Measurements from ENCODE around the gene PPIL6.

Gene PPIL6

DNA sequence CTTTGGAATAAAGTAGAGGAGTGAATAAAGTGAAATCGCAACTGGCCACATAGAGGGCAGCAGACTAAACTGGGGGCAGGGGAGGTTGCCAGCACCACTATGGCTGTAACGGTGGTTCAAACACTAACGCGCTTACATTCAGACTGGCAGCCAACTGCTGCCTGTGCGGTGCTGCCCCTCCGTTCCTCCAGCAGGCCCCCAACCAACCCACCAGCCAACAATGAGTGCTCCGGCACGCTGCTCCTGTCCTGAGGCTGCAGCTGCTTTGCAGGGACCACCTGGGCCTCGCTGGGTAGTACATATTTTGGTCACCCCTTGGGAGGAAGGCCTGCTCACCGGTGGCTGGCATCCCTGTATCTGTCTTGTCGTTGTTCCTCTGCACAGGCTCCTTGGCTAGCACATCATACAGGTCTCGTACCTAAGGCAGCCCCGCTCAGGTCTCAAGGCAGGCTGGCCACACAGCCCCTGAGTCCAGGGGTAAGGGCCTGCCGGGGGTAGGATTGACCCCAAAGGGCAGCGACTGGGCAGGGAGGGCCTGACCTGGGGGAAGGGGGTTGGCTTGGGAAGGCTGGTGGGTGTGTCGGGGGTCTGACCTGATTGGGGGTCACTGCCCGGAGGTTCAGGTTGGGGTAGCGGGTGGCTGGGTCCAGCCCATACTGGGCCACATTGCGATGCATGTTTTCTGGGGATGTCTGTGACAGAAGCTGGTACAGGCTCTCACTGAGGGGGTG, 8.8 kb upstream of the PPIL6 start:
- Histone ChIP-seq H3K9ac (ENCODE audit: low read depth, low read length) (no peak overlapping the region), H3K36me3 (ENCODE audit: insufficient read depth, low read length) (peaks cover 4% of the 10 kb centered on the region; the same call in 1 of the 2 replicates), H3K4me1 (ENCODE audit: insufficient read depth, low read length) (peaks cover 2% of the 10 kb centered on the region; the same call in 1 of the 2 replicates), H3K9me3 (ENCODE audit: control insufficient read depth, insufficient read depth, low read length) (no peaks in the 10 kb centered on the region)

DNA sequence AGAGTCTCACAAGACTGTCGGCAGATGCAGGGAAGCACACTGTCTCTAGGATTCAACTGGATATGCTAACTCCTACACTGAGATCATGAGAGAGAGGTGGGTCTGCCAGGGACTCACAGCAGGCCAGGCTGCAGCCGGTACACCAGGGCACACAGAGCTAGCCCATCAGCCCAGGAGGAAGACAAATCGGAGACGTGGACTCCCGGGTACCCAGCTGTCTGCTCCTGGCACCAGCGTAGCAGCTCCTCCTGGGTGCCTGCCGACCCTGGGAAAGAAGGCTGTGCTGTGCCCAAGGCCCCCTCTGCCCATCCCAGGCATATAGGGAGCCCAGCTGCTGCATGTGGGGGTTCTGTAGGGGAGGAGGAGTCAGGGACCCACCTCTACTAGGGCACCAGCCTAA, 8.2 kb upstream of the PPIL6 start:
- Histone ChIP-seq H3K36me3 (ENCODE audit: insufficient read depth, low read length) (peaks cover 4% of the 10 kb centered on the region; the same call in 1 of the 2 replicates), H3K9me3 (ENCODE audit: control insufficient read depth, insufficient read depth, low read length) (no peaks in the 10 kb centered on the region), H3K9ac (ENCODE audit: low read depth, low read length) (no peak overlapping the region), H3K4me1 (ENCODE audit: insufficient read depth, low read length) (no peaks in the 10 kb centered on the region)

DNA sequence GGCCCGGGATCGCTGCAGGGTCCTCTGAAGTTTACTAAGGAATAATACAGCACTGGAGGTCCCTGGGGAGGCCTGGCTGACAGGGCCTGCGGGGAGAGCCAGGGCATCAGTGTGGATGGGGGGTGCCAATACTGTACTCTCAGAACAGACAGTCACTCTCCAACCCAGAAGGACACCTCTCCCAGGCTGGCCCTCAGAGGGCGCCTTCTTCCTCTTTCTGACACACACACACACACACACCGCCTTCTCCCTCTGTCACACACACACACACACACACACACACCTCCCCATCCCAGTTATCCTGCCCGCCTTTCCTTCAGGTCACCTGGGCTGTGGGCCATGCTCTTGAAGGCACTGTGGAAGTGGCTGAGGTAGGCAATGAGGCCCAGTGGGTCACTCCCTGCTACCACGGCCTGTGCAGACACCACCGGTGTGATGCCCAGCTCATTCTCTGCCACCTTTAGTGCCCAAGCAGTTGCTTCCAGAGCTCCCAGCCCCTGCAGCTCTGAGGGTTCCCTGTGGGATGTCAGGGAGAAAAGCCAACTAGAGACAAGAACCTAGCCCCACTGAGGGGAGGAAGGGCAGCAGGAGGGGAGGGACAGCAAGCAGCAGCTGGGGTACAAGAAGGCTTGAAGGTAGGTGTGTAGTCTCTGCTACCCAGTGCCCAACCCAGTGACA, 7.6 kb upstream of the PPIL6 start:
- H3K4me1 ChIP-seq (ENCODE audit: insufficient read depth, low read length), result no peaks in the 10 kb centered on the region
- H3K36me3 ChIP-seq (ENCODE audit: insufficient read depth, low read length), result peaks cover 4% of the 10 kb centered on the region; the same call in 1 of the 2 replicates
- H3K9me3 ChIP-seq (ENCODE audit: control insufficient read depth, insufficient read depth, low read length), result no peaks in the 10 kb centered on the region
- H3K9ac ChIP-seq (ENCODE audit: low read depth, low read length), result no peak overlapping the region

DNA sequence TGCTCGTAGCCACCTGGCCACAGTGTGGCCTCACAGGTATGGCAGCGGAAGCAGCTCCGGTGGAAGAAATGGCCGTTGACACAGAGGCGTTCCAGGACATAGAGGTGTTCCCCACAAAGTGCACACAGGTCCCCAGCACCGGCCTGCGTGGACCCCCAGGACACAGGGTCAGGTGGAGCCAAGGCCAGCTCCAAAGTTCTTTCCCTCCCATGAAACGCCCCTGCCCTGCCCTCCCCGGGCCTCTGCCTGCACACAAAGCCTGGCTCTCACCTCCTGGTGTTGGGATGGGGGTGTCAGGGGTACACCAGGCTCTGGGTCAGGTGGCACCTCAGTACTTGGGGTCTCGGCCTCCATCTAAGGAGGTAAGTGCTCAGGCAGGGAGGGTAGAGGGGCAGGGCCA, 6.7 kb upstream of the PPIL6 start:
- H3K9me3 ChIP-seq (ENCODE audit: control insufficient read depth, insufficient read depth, low read length), result no peaks in the 10 kb centered on the region
- no peaks in the 10 kb centered on the region for H3K4me1 ChIP-seq (ENCODE audit: insufficient read depth, low read length)
- H3K36me3 ChIP-seq (ENCODE audit: insufficient read depth, low read length), result peaks cover 4% of the 10 kb centered on the region; the same call in 1 of the 2 replicates
- no peak overlapping the region for H3K9ac ChIP-seq (ENCODE audit: low read depth, low read length)

DNA sequence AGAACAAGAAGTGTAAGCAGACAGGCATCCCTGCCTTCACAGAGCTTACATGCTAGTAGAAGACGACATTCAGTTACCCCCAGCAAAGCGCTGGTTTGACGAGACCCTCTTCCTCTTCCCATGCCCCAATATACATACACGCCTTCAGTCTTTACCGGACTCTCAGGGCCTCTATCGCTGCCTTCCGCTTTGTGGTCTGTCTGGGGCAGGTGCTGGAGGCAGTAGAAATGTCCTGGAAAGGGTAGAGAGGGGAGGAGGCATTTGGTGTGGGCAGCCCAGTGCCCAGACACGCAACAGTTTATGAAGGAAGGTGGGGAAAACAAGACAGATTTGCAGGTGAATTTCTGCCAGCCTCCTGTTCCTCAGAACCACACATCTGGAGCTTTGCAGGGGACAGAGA, 6.1 kb upstream of the PPIL6 start:
- no peaks in the 10 kb centered on the region for H3K9me3 ChIP-seq (ENCODE audit: control insufficient read depth, insufficient read depth, low read length)
- peaks cover 4% of the 10 kb centered on the region; the same call in 1 of the 2 replicates for H3K4me1 ChIP-seq (ENCODE audit: insufficient read depth, low read length)
- H3K36me3 ChIP-seq (ENCODE audit: insufficient read depth, low read length), result peaks cover 2% of the 10 kb centered on the region; the same call in 1 of the 2 replicates
- no peak overlapping the region for H3K9ac ChIP-seq (ENCODE audit: low read depth, low read length)

DNA sequence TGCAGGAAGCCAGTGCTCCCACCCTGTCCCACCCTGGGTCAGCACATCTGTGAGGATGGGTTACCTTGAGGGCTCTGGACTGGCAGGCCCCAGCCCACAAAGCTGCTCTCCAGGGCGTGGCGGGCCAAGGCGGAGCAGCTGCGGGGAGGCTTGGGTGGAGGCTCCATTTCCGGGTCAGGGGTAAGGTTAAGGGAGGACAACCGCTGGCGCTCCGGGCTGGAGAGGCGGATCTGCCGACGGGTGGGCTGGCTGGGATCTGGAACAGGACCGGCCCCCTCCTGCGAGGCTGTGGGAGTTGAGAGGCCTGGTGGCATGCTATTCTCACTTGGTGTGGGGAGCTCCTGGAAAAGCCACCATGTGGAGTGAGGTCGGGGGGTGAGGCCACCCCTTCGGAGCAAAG, 5.6 kb upstream of the PPIL6 start:
- no peaks in the 10 kb centered on the region; the same call in 1 of the 2 replicates for H3K36me3 ChIP-seq (ENCODE audit: insufficient read depth, low read length)
- H3K9ac ChIP-seq (ENCODE audit: low read depth, low read length), result no peak overlapping the region
- H3K9me3 ChIP-seq (ENCODE audit: control insufficient read depth, insufficient read depth, low read length), result no peaks in the 10 kb centered on the region
- peaks cover 5% of the 10 kb centered on the region; the same call in 1 of the 2 replicates for H3K4me1 ChIP-seq (ENCODE audit: insufficient read depth, low read length)

DNA sequence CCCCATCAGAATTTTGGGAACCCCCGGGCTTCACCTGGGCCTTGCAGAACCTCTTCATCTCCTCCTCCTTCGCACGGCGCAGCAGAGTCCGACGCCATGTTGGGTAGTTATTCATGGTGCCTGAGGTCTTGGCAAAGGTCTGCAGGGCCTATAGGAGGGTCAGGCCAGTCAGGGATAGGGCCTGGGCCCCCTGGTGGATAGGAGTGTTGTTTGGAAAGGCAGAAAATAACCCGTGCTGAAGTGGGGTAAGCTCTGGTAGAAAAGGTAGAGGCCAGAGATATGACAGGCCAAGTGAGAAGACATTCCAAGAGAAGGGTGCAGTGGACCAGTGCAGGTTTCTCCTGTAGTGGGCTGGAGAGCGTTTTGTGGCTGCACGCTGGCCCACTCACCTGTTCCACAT, 5.0 kb upstream of the PPIL6 start:
- Histone ChIP-seq H3K4me1 (ENCODE audit: insufficient read depth, low read length) (peaks cover 5% of the 10 kb centered on the region; the same call in 1 of the 2 replicates), H3K9me3 (ENCODE audit: control insufficient read depth, insufficient read depth, low read length) (no peaks in the 10 kb centered on the region), H3K36me3 (ENCODE audit: insufficient read depth, low read length) (no peaks in the 10 kb centered on the region; the same call in 1 of the 2 replicates), H3K9ac (ENCODE audit: low read depth, low read length) (no peak overlapping the region)

DNA sequence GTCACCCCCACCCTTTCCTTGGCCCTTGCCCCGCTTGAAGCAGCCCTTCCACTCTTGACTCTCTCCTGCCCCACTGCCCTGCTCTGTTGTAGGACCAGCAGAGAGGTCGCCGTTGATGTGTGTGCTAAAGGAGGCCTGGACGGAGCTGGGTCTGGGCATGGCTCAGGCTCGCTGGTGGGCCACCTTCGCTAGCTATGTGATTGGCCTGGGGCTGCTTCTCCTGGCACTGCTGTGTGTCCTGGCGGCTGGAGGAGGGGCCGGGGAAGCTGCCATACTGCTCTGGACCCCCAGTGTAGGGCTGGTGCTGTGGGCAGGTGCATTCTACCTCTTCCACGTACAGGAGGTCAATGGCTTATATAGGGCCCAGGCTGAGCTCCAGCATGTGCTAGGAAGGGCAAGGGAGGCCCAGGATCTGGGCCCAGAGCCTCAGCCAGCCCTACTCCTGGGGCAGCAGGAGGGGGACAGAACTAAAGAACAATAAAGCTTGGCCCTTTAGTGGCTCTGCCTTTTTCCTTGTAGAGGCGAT, 3.1 kb upstream of the PPIL6 start:
- Histone ChIP-seq H3K9me3 (ENCODE audit: control insufficient read depth, insufficient read depth, low read length) (no peaks in the 10 kb centered on the region), H3K9ac (ENCODE audit: low read depth, low read length) (no peak overlapping the region), H3K36me3 (ENCODE audit: insufficient read depth, low read length) (no peaks in the 10 kb centered on the region; the same call in 1 of the 2 replicates), H3K4me1 (ENCODE audit: insufficient read depth, low read length) (peaks cover 5% of the 10 kb centered on the region; the same call in 1 of the 2 replicates)

DNA sequence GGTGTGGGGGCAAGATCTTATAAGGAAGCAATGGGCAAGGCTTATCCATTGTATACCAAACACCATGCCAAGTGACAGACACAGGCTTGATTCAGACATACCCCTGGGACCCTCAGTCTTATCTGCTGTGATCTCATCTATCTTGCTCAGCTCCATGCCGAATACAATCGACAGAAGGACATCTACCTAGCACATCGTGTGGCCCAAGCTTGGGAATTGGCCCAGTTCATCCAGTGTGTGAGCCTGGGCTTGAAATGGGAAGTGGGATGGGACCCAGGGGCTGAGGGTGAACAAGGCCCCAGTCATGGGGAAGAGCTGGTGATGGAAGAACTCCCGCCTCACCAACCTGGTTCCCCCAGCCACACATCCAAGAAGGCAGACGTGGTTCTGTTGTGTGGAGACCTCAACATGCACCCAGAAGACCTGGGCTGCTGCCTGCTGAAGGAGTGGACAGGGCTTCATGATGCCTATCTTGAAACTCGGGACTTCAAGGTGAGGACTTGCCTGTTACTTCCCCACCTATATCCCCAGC, 2.0 kb upstream of the PPIL6 start:
- no peak overlapping the region for H3K9ac ChIP-seq (ENCODE audit: low read depth, low read length)
- H3K9me3 ChIP-seq (ENCODE audit: control insufficient read depth, insufficient read depth, low read length), result no peaks in the 10 kb centered on the region
- no peaks in the 10 kb centered on the region; the same call in 1 of the 2 replicates for H3K36me3 ChIP-seq (ENCODE audit: insufficient read depth, low read length)
- H3K4me1 ChIP-seq (ENCODE audit: insufficient read depth, low read length), result peaks cover 5% of the 10 kb centered on the region; the same call in 1 of the 2 replicates

DNA sequence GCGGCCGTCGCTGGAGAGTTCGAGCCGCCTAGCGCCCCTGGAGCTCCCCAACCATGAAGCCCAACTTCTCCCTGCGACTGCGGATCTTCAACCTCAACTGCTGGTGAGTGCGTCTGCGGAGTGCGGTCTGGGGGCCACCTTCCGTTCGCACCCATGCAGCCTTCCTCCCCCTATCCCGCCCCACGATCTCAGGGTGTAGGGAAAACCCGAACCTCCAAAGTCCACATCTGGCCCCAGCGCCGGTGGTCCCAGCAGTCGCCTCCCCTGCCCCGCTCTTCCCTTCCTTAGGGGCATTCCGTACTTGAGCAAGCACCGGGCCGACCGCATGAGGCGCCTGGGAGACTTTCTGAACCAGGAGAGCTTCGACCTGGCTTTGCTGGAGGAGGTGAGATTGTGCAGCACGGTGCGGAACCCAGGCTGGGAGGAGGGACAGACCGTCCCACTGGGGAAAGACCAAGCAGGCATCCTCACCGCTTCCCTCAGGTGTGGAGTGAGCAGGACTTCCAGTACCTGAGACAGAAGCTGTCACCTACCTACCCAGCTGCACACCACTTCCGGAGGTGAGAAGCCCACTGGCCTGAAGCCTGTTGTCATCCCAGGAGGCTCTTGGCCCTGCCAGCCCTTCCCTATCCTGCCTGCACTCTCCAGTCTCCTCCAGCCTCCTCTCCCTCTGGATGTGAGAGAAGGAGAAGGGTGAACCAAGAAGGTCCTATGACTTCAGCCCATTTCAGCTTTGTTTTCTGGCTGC, 815 bp upstream of the PPIL6 start:
- Histone ChIP-seq H3K9me3 (ENCODE audit: control insufficient read depth, insufficient read depth, low read length) (no peaks in the 10 kb centered on the region), H3K9ac (ENCODE audit: low read depth, low read length) (peak overlapping the region; percentile 69), H3K36me3 (ENCODE audit: insufficient read depth, low read length) (no peaks in the 10 kb centered on the region; the same call in 1 of the 2 replicates), H3K4me1 (ENCODE audit: insufficient read depth, low read length) (peaks cover 5% of the 10 kb centered on the region; the same call in 1 of the 2 replicates)

DNA sequence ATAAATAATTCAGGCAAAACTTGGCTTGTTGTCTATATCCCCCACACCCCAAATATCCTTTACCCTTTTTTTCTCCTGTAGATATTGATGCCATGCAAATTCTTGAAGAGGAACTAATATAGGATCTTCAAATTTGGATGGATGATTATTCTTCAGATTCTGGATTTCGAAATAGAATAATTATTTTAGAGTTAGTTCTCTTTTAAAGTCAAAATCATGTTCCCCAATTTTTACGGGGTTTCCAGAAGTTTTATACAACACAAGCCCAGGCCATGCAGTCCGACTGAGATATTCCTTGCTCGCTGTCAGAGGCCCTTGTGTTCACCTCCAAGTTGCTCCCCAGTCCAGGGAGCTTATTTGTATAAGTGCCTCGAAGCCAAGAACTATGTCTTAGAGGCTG, 4.4 kb downstream of the PPIL6 start:
- no peaks in the 10 kb centered on the region for H3K36me3 ChIP-seq (ENCODE audit: insufficient read depth, low read length)
- H3K9me3 ChIP-seq (ENCODE audit: control insufficient read depth, insufficient read depth, low read length), result no peaks in the 10 kb centered on the region
- no peak overlapping the region for H3K9ac ChIP-seq (ENCODE audit: low read depth, low read length)
- no peaks in the 10 kb centered on the region for H3K4me1 ChIP-seq (ENCODE audit: insufficient read depth, low read length)

DNA sequence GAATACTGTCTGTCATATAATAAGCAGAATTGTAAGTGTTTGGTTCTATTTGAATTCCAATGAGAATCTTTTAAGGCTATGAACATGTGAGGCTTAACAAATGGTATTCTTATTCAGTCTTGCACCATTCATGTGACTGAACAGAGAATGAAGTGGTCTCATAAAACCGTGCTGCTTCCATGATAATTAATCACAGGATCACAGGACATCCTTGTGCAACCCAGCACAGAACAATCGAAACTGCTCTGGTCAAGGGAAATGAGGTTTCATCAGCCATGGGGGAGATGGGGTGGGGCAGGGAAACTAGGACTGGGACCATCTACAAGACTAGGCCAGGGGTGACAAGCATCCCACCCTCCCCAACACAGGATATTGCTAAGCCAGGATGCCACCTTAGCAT, 6.0 kb downstream of the PPIL6 start:
- H3K9ac ChIP-seq (ENCODE audit: low read depth, low read length), result no peak overlapping the region
- H3K36me3 ChIP-seq (ENCODE audit: insufficient read depth, low read length), result no peaks in the 10 kb centered on the region
- H3K4me1 ChIP-seq (ENCODE audit: insufficient read depth, low read length), result no peaks in the 10 kb centered on the region
- no peaks in the 10 kb centered on the region for H3K9me3 ChIP-seq (ENCODE audit: control insufficient read depth, insufficient read depth, low read length)

DNA sequence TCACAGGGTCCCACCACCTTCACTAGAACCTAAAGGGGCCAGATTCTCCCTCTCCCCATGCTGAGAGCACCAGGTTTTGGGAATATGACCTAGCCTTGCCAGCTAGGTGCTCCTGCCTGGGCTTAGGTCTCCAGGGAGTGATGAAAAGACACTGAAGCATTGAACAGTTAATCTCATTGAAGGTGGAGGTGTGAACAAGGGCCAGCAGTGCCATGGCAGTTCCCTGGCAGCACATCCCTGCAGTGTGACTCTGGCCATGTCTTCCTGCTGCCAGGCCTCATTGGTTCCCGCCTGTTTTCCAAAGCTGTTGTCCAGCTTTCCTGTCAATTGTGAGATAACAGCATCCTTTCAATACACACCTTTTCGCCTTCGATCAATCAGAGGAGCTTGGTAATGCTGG, 10.9 kb downstream of the PPIL6 start:
- Histone ChIP-seq H3K9me3 (ENCODE audit: control insufficient read depth, insufficient read depth, low read length) (no peaks in the 10 kb centered on the region), H3K36me3 (ENCODE audit: insufficient read depth, low read length) (no peaks in the 10 kb centered on the region), H3K9ac (ENCODE audit: low read depth, low read length) (no peak overlapping the region), H3K4me1 (ENCODE audit: insufficient read depth, low read length) (no peaks in the 10 kb centered on the region)

DNA sequence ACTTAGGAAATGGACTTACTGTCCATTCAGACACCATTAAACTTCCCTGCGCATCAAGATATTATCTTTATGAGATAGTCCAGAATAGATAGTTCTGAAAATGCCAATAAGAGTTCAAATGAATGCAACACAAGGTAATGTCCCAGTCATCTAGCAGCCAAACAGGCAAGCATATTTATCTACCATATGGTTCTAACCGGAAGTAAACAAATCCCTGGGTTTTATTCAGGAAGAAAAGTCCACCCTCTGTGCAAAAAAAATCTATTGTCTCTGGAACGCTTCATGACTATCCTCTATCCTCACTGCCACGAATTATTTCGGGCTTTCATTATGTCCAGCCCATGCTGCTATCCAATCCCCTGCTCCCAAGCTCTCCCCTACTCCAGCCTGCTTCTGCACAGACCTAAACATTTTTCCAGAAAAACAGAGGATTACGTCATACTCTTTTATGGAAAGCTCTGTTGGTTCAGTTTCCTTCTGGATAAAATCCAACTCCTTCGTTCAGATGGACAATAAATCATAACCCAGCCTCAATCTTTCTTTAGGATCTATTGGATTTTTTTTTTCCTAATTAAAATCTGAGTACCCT, 11.4 kb downstream of the PPIL6 start:
- H3K9me3 ChIP-seq (ENCODE audit: control insufficient read depth, insufficient read depth, low read length), result no peaks in the 10 kb centered on the region
- no peak overlapping the region for H3K9ac ChIP-seq (ENCODE audit: low read depth, low read length)
- H3K4me1 ChIP-seq (ENCODE audit: insufficient read depth, low read length), result peaks cover 4% of the 10 kb centered on the region; the same call in 1 of the 2 replicates
- H3K36me3 ChIP-seq (ENCODE audit: insufficient read depth, low read length), result no peaks in the 10 kb centered on the region

Data from ES-I3 (cell line).